A673 (cell line): ENCODE data around the gene HMGCS1. TPM values are rescaled to one million over a fixed set of nuclear protein-coding genes. Genes with fewer than 3 reads are reported as not detected.

ENCODE experiments used
- BruUV-seq: library from RNA; stranded (reverse); fragments of 400-500 nt; replicated peaks from 2 replicates; lab custom pipeline; 2021; lab: Mats Ljungman, UMichigan
- CTCF ChIA-PET: fragments of 300-600 bp; sonication (Branson Sonifier 250); formaldehyde crosslinking; loops from one replicate; lab custom pipeline; 2022; ENCODE audit warnings: antibody characterized with exemption; lab: Charles Lee
- POLR2A ChIA-PET: fragments of 300-600 bp; sonication (Branson Sonifier 250); formaldehyde crosslinking; loops from one replicate; lab custom pipeline; 2022; ENCODE audit warnings: antibody characterized with exemption; ENCODE audit not compliant: low non-redundant PET; lab: Charles Lee
- DNase-seq: peaks from one replicate; pipeline ENCODE4 v3.0.0-alpha.2; 2015; ENCODE audit warnings: low spot score
- H3K27ac ChIP-seq: fragments of 200-600 bp; sonication (generic); 2 replicates; pipeline ENCODE4 v1.5.1; 2016; ENCODE audit warnings: mixed run types, low read depth, mild to moderate bottlenecking, mixed read lengths, antibody characterized with exemption, low read length; ENCODE audit not compliant: poor library complexity, severe bottlenecking
- H3K27me3 ChIP-seq: fragments of 200-600 bp; sonication (generic); replicated peaks from 2 replicates; pipeline ENCODE4 v1.6.1; 2017; ENCODE audit warnings: mixed run types, low read depth, mild to moderate bottlenecking, mixed read lengths, antibody characterized with exemption, low read length; ENCODE audit not compliant: insufficient read depth, poor library complexity
- H3K36me3 ChIP-seq: fragments of 200-600 bp; sonication (generic); 2 replicates; pipeline ENCODE4 v1.6.1; 2016; ENCODE audit warnings: mixed run types, mild to moderate bottlenecking, mixed read lengths, antibody characterized with exemption, low read length; ENCODE audit not compliant: insufficient read depth, poor library complexity, severe bottlenecking
- H3K4me1 ChIP-seq: fragments of 200-600 bp; sonication (generic); 2 replicates; pipeline ENCODE4 v1.6.1; 2017; ENCODE audit warnings: mixed run types, mild to moderate bottlenecking, mixed read lengths, antibody characterized with exemption, low read length; ENCODE audit not compliant: insufficient read depth, poor library complexity, severe bottlenecking
- H3K4me3 ChIP-seq: fragments of 200-600 bp; sonication (generic); 2 replicates; pipeline ENCODE4 v1.5.1; 2016; ENCODE audit warnings: low read depth, mixed run types, mild to moderate bottlenecking, mixed read lengths, low read length; ENCODE audit not compliant: poor library complexity, severe bottlenecking
- H3K9me3 ChIP-seq: fragments of 200-600 bp; sonication (generic); 2 replicates; pipeline ENCODE4 v1.6.1; 2016; ENCODE audit warnings: mixed run types, low read depth, mild to moderate bottlenecking, mixed read lengths, antibody characterized with exemption, low read length; ENCODE audit not compliant: poor library complexity, severe bottlenecking
- CTCF ChIP-seq: fragments of 300-800, 200-600 bp; sonication (generic); conservative IDR thresholded peaks from 2 replicates; pipeline ENCODE4 v1.5.1; 2017; ENCODE audit warnings: low read depth, mild to moderate bottlenecking, antibody characterized with exemption, low read length, moderate library complexity, mixed read lengths
- EZH2 ChIP-seq: fragments of 200-600 bp; sonication (generic); IDR thresholded peaks from 2 replicates; pipeline ENCODE4 v1.6.1; 2017; ENCODE audit warnings: borderline replicate concordance, low read depth, mild to moderate bottlenecking, mixed read lengths, antibody characterized with exemption, low read length; ENCODE audit not compliant: poor library complexity, severe bottlenecking
- intact Hi-C: fragments of 100-400 bp; cut with micrococcal nuclease; formaldehyde crosslinking; loops from one replicate; pipeline ENCODE4 v1.10.0; 2022; ENCODE audit not compliant: unreplicated experiment
- total RNA-seq: library from RNA; stranded (reverse); gene quantifications from 2 replicates; pipeline ENCODE4 v1.2.3, GENCODE V29; 2021

Gene HMGCS1
- total RNA-seq, 1 experiment from 2014 or later: 162 TPM

DNA sequence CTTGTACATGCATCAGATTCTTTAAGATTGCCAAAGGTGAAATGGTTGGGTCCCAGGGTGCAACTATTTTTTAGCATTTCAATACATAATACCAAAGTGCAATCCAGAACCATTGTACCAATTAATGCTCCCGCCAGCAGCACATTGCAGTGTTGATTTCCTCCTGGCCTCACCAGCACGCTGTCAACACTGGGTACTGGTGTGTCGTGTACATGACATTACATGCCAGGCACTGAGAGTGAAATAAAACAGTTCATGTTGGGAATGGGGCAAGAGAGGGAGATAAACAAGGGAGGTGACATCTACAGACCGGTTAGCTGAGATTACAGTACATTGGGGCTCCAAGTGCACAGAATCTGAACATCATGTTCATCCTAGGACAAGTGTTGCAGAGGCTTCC, 37.8 kb downstream of the HMGCS1 start:
- Histone ChIP-seq H3K9me3 (no peaks in the 10 kb centered on the region), H3K36me3 (no peaks in the 10 kb centered on the region), H3K4me1 (no peaks in the 10 kb centered on the region), H3K27ac (no peak overlapping the region), H3K4me3 (no peak overlapping the region), H3K27me3 (no peaks in the 10 kb centered on the region)
- TF ChIP-seq EZH2: no peak
- no peak for TF ChIP-seq CTCF
- ChIA-PET POLR2A (no interaction called here), CTCF (no interaction called here)
- BruUV-seq: no TSS peak
- intact Hi-C loops: no loop called here
- no peak for DNase-seq

DNA sequence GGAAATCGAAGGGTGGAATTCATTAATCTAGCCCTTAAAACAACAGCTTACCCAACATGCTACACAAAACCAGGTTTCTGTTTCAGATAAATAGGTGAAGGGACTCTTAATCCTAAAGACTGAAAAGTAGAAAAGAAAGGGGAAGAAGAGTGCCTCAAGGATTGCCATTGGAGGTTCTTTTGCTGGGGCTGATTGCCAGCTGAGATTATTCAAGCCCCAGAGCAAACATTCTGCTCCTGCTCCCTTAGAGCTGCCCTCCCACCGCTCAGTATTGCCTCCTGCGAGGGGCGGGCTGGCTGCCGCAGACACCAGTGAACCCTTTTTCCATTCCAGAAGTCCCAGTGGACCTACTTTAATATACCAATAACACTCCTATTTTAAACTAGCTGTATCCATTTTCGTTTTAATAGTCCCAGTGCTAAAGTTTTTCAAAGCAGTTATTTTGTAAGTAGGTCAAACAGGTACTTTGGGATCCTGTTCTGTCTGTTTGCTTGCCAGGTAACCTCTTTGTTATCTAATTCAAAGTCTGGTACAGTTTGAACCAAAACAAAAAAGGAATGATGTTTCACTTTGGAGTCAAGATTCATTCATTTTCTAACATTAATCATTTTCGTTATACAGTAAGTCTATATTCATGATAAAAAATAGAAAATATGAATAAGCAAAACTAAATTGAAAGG, 38.6 kb downstream of the HMGCS1 start:
- Histone ChIP-seq H3K4me3 (no peak overlapping the region), H3K36me3 (no peaks in the 10 kb centered on the region), H3K9me3 (no peaks in the 10 kb centered on the region), H3K27me3 (no peaks in the 10 kb centered on the region), H3K27ac (no peak overlapping the region), H3K4me1 (no peaks in the 10 kb centered on the region)
- no peak for DNase-seq
- ChIA-PET CTCF (no interaction called here), POLR2A (no interaction called here)
- no TSS peak for BruUV-seq
- intact Hi-C loops: no loop called here
- TF ChIP-seq CTCF: no peak
- TF ChIP-seq EZH2: no peak

- H3K9me3 ChIP-seq: no peaks in the 10 kb centered on the region
- no TSS peak for BruUV-seq
- DNase-seq: no peak
- intact Hi-C loops: no loop called here
- no peak overlapping the region for H3K27ac ChIP-seq
- no peaks in the 10 kb centered on the region for H3K27me3 ChIP-seq
- H3K4me1 ChIP-seq: no peaks in the 10 kb centered on the region
- H3K36me3 ChIP-seq: no peaks in the 10 kb centered on the region
- CTCF ChIA-PET: no interaction called here
- POLR2A ChIA-PET: no interaction called here
- TF ChIP-seq EZH2 (no peak), CTCF (no peak)
- no peak overlapping the region for H3K4me3 ChIP-seq
Observed at GRCh38 chr5:43273552-43273951, 39.7 kb downstream of the HMGCS1 start.
